Gastroesophageal sphincter (tissue), 3 donors: ENCODE results near the gene TEX53.

Source experiments
- CTCF ChIP-seq, 4 experiments: fragments of 200-600 bp in 2 of 4; fragments of 450-650 bp in 2 of 4; sonication (generic) in 1 of 4; IDR thresholded peaks; one replicate each; pipeline ENCODE4 v1.5.1; 2017 to 2019; ENCODE audit warnings: antibody characterized with exemption in 4 of 4, mild to moderate bottlenecking in 2 of 4, moderate library complexity in 2 of 4
- POLR2A ChIP-seq, 2 donors: fragments of 450-650 bp; IDR thresholded peaks; one replicate each; pipeline ENCODE4 v1.6.1; 2017; ENCODE audit warnings: antibody characterized with exemption in 2 of 2, mild to moderate bottlenecking in 2 of 2, moderate library complexity in 1 of 2
- POLR2AphosphoS5 ChIP-seq: sonication (generic); formaldehyde crosslinking; IDR thresholded peaks from one replicate; pipeline ENCODE4 v1.6.1; 2017; ENCODE audit warnings: antibody characterized with exemption

- TF ChIP-seq POLR2A (IDR thresholded peaks at IDR 0.05), result no peak
- TF ChIP-seq CTCF (IDR thresholded peaks at IDR 0.05), result no peak
- no peak for TF ChIP-seq POLR2AphosphoS5
Observed at GRCh38 chr9:114657705-114658104, at the start of gene TEX53.
